K562 (cell line): Measurements from ENCODE around the gene LONRF2. TPM values are rescaled to one million over a fixed set of nuclear protein-coding genes. Genes with fewer than 3 reads are reported as not detected.

Experiments
- CEBPB ChIP-seq: fragments of 450-650 bp; IDR thresholded peaks from 2 replicates; pipeline ENCODE4 v1.6.1; 2016; ENCODE audit warnings: missing genetic modification characterization, missing compliant biosample characterization
- GATA2 ChIP-seq: sonication (generic); formaldehyde crosslinking; IDR thresholded peaks from 2 replicates; pipeline ENCODE4 v1.4.0; 2020; ENCODE audit warnings: mild to moderate bottlenecking, missing genetic modification reagents
- GTF3C2 ChIP-seq: IDR thresholded peaks from 3 replicates; pipeline ENCODE4 v1.6.1; 2011; ENCODE audit warnings: borderline replicate concordance, mild to moderate bottlenecking, moderate library complexity; ENCODE audit not compliant: insufficient read length; ENCODE audit errors: extremely low read depth
- MAFK ChIP-seq: IDR thresholded peaks from 2 replicates; pipeline ENCODE4 v1.6.1; 2011; ENCODE audit warnings: low read length, improper control_type of control experiment
- MCM2 ChIP-seq: fragments of 450-650 bp; IDR thresholded peaks from 2 replicates; pipeline ENCODE4 v1.6.1; 2017; ENCODE audit warnings: low read depth, mild to moderate bottlenecking
- NRF1 ChIP-seq, 2 experiments: fragments of 450-650 bp; IDR thresholded peaks in 1 of 2; conservative IDR thresholded peaks in 1 of 2; 2 replicates each; pipeline ENCODE4 v1.6.1; 2014; ENCODE audit warnings: mild to moderate bottlenecking in 2 of 2
- PBX2 ChIP-seq, 2 experiments: IDR thresholded peaks in 1 of 2; conservative IDR thresholded peaks in 1 of 2; 2 replicates each; pipeline ENCODE4 v1.6.1; 2016; ENCODE audit warnings: low read depth in 2 of 2, mild to moderate bottlenecking in 1 of 2, missing compliant biosample characterization in 1 of 2, missing genetic modification characterization in 1 of 2, moderate library complexity in 1 of 2
- RAD51 ChIP-seq: fragments of 450-650 bp; IDR thresholded peaks from 2 replicates; pipeline ENCODE4 v1.7.1; 2016; ENCODE audit warnings: low read depth, mild to moderate bottlenecking, borderline replicate concordance
- SMAD3 ChIP-seq: fragments of 450-650 bp; formaldehyde crosslinking; conservative IDR thresholded peaks from 2 replicates; pipeline ENCODE4 v1.4.0; 2020; ENCODE audit warnings: mild to moderate bottlenecking
- STAT5B ChIP-seq: fragments of 250-450 bp; sonication (Bioruptor Pico); IDR thresholded peaks from 2 replicates; pipeline ENCODE4 v1.8.0; 2021; ENCODE audit warnings: mild to moderate bottlenecking, inconsistent platforms
- TOE1 ChIP-seq, 2 experiments: fragments of 450-650 bp in 1 of 2; sonication (generic) in 1 of 2; formaldehyde crosslinking in 1 of 2; IDR thresholded peaks; 2 replicates each; pipeline versions ENCODE4 v1.7.1 to v1.8.0; 2016 to 2022; ENCODE audit warnings: borderline replicate concordance in 2 of 2, mild to moderate bottlenecking in 2 of 2, antibody characterized with exemption in 1 of 2, inconsistent platforms in 1 of 2, low read depth in 1 of 2, missing genetic modification reagents in 1 of 2, moderate library complexity in 1 of 2
- ZEB2 ChIP-seq: fragments of 450-650 bp; IDR thresholded peaks from 2 replicates; pipeline ENCODE4 v1.6.1; 2016
- ZNF134 ChIP-seq: fragments of 250-450 bp; sonication (Bioruptor Pico); conservative IDR thresholded peaks from 2 replicates; pipeline ENCODE4 v1.4.0; 2020
- ZNF584 ChIP-seq: fragments of 200-800 bp; sonication (Bioruptor generic); IDR thresholded peaks from 2 replicates; pipeline ENCODE4 v1.6.1; 2016; ENCODE audit warnings: low read depth, mild to moderate bottlenecking, missing genetic modification characterization, missing compliant biosample characterization
- ZNF586 ChIP-seq: fragments of 450-650 bp; formaldehyde crosslinking; conservative IDR thresholded peaks from 2 replicates; pipeline ENCODE4 v1.4.0; 2020; ENCODE audit warnings: mild to moderate bottlenecking, moderate library complexity
- ZNF644 ChIP-seq: fragments of 200-800 bp; sonication (Bioruptor generic); IDR thresholded peaks from 2 replicates; pipeline ENCODE4 v1.6.1; 2016; ENCODE audit warnings: low read depth, missing genetic modification characterization, missing compliant biosample characterization
- ZNF79 ChIP-seq: fragments of 250-450 bp; sonication (Bioruptor Pico); IDR thresholded peaks from 2 replicates; pipeline ENCODE4 v1.4.0; 2020; ENCODE audit warnings: low read depth, mild to moderate bottlenecking, moderate library complexity
- polyA plus RNA-seq, 8 experiments: library from polyadenylated mRNA; depleted of rRNA in 4 of 8; stranded (reverse) in 5 of 8; unstranded in 3 of 8; fragments of >200 nt; fragmentation: Nextera tagmentation in 2 of 8; fragmentation: Illumina TruSeq in 1 of 8; extraction: Ambion mirVana in 2 of 8; extraction: Trizol in 1 of 8; gene quantifications; 2 replicates each; pipeline versions ENCODE4 v1.2.1 to v1.2.3, GENCODE V29; 2011 to 2014; ENCODE audit warnings: inconsistent platforms in 1 of 8, missing spikeins in 1 of 8
- total RNA-seq, 7 experiments: library from RNA; depleted of rRNA in 6 of 7; stranded (reverse); fragments of >200 nt in 6 of 7; fragmentation: Illumina TruSeq in 2 of 7; extraction: Trizol in 2 of 7; gene quantifications; 2 replicates each; pipeline versions ENCODE4 v1.2.1 to v1.2.3, GENCODE V29; 2011 to 2021; ENCODE audit warnings: low replicate concordance in 1 of 7
- TF ChIP-seq, protein P1 (sequence below): fragments of 450-650 bp; IDR thresholded peaks from 2 replicates; pipeline ENCODE4 v1.6.1; 2016; ENCODE audit warnings: missing biosample characterization, missing genetic modification characterization

LONRF2 gene
- total and polyA plus RNA-seq, 9 of the 15 experiments (the other 6 are each of a cell fraction or from before 2014, with no cell fraction given), result 0.35 to 5.0 (median 2.7) TPM

DNA sequence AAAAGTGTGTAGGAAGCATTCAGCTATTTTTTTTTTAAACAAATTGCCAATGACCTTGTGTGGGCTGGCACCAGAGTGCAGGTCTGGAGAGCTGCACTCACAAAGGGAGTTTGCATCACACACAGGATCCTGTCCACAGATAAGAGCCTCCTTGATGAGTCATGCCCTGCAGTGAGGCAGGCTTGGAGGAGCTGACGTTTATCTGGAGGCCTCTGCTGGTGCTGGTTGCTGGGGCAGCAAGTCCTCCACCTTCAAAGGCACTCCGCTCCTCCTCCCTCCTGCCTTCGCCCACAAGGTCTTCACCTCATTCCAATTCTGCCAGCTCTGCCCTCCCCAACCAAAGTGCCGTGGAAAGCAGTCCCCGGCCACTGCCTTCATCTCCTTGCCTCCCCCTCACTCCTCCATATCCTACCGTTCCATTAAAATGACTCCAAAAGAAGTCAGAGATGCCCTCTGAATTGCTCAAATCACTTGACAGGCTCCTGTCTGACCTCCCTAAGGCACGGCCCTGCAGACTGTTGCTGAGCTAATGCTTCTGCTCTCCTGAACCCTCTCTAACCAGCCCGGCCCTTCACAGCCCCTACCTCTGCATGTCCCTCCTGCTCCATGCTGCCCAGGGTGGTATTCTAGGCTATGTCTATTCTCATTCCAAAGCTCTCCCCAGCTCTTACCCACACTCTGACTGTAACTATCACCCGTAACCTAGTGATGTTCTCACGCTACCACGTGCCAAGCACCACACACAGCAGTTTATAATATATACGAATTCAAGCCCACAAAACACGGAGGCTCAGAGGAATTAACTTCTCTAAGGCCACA is 30.9 kb downstream of the LONRF2 start (continued):
- TF ChIP-seq ZNF586 (CRISPR knock-in tag) (no peak), MCM2 (peak; percentile 68; the same call in 1 of the 2 replicates), MAFK (peak; percentile 77), ZNF79 (no peak), GTF3C2 (no peak), SMAD3 (CRISPR knock-in tag) (no peak), ZNF584 (CRISPR knock-in tag) (peak; percentile 21; the same call in 1 of the 2 replicates), ZEB2 (peak; percentile 87), STAT5B (no peak), TOE1 (IDR thresholded peaks at IDR 0.05; ENCODE audit: borderline replicate concordance) (peak; percentile 53; the same call in 1 of the 2 replicates), TOE1 (CRISPR knock-in tag; IDR thresholded peaks at IDR 0.05; ENCODE audit: borderline replicate concordance, low read depth) (no peak), PBX2 (CRISPR knock-in tag; IDR thresholded peaks at IDR 0.05; ENCODE audit: low read depth) (no peak), PBX2 (tag; conservative IDR thresholded peaks at IDR 0.05; ENCODE audit: low read depth) (no peak), ZNF134 (CRISPR knock-in tag) (no peak), ZNF644 (tag) (peak; percentile 13; the same call in 1 of the 2 replicates), CEBPB (peak; percentile 96), NRF1 (conservative IDR thresholded peaks at IDR 0.05 in 1 of 2, IDR thresholded peaks at IDR 0.05 in 1 of 2) (peak; percentile 33 to 37; a peak in 2 of 4 replicates), GATA2 (peak; percentile 76; the same call in 1 of the 2 replicates), RAD51 (0 out of 2 replicates have a peak, but pooled peaks have one; percentile 22)
- TF ChIP-seq, protein P1, sequence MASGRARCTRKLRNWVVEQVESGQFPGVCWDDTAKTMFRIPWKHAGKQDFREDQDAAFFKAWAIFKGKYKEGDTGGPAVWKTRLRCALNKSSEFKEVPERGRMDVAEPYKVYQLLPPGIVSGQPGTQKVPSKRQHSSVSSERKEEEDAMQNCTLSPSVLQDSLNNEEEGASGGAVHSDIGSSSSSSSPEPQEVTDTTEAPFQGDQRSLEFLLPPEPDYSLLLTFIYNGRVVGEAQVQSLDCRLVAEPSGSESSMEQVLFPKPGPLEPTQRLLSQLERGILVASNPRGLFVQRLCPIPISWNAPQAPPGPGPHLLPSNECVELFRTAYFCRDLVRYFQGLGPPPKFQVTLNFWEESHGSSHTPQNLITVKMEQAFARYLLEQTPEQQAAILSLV (tag), result peak; percentile 25; the same call in 1 of the 2 replicates
